Astrocyte (in vitro differentiated cells and primary cell): Measurements from ENCODE around the gene HACE1.

ENCODE experiments used
- CTCF ChIP-seq: IDR thresholded peaks from 2 replicates; pipeline ENCODE4 v1.5.1; 2011; ENCODE audit warnings: low read depth, mild to moderate bottlenecking, inconsistent platforms, low read length, moderate library complexity; ENCODE audit not compliant: insufficient read depth
- EZH2 ChIP-seq: IDR thresholded peaks from 2 replicates; pipeline ENCODE4 v1.6.1; 2012; ENCODE audit warnings: mild to moderate bottlenecking, low read length, inconsistent platforms; ENCODE audit not compliant: insufficient read depth

- TF ChIP-seq CTCF (no peak), EZH2 (no peak)
Measured at GRCh38 chr6:104835782-104836181, 23.9 kb downstream of the HACE1 start.
